Measurements from ENCODE around the gene XBP1. TPM values are rescaled to one million over a fixed set of nuclear protein-coding genes. Genes with fewer than 3 reads are reported as not detected.

XBP1 gene
- total and polyA plus RNA-seq, 2 of the 4 experiments (the other 2 are of a cell fraction): 95.0 to 223 TPM

DNA sequence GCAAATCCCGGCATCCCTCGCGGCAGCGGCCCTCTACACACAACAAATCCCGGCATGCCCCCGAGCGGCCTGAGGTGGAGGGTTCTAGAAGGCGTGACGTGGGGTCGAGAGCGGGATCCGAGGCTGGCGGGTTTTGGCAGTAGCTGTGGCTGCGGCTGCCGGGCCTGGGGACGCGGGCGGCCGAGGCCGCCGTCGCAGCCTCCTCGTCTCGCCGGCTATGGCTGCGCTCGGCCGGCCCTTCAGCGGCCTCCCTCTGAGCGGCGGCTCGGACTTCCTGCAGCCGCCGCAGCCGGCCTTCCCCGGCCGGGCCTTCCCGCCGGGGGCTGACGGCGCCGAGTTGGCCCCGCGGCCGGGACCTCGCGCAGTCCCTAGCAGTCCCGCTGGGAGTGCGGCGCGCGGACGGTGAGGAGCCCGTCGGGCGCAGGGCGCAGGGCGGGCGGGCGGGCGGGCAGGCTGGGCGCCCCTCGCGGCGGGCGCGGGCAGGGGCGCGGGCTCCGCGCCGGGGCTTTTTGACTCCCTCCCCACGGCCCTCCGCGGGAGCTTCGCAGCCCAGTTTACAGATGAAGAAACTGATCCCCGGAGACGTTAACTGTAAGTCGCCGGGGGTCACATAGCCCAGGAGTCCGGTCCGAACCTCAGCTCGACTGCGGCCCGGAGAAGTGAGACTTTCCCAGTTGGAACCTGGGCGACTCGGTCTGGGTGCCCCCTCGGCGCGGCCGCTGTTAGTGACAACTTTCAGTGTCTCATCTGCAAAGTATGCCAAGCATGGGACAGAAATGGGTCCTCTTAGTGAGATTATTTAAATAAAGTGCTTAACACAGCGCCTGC, 27.5 kb downstream of the XBP1 start, which contains the start of gene CCDC117 (continued):
- TF ChIP-seq MXI1 (IDR thresholded peaks at IDR 0.05; ENCODE audit: borderline replicate concordance, low read depth, low read length) (peak; percentile 68; the same call in 1 of the 2 replicates), MAZ (IDR thresholded peaks at IDR 0.05; ENCODE audit: borderline replicate concordance, low read depth, low read length) (peak; percentile 62), NFE2L2 (IDR thresholded peaks at IDR 0.05; ENCODE audit: low read depth, low read length) (no peak)

DNA sequence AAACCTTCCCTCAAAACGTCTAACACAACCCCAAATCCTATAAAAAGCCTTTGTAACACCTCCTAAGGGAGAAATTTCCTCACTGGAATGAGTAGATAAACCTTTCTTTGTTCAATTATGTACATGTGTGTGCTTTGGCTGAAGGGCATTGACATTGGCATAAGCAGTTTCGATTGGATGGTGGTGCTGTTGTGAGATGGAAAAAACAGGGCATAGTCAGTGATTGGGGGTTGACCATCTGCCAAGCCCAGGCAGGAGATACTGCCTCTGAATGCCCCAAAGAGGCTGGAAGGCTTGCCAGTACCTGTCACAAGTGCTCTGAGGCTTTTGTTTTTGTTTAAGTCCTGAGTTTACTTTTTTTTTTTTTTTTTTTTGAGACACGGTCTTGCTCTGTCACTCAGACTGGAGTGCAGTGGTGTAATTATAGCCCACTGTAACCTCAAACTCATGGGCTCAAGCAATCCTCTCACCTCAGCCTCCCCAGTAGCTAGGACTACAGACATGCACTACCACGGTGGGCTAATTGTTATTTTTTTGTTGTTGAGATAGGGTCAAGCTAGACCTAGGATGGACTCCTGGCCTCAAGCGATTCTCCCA, 29.1 kb downstream of the XBP1 start:
- 88% methylated on average over 1 of the region's 5 CpGs; no CpG with 5 or more reads in 1 of the 2 experiments for WGBS, 2 experiments (ENCODE audit: extremely low coverage in 2 of 2, insufficient read length in 1 of 2)
- H3K4ac ChIP-seq (ENCODE audit: low read depth, low read length): no peak overlapping the region; the same call in 1 of the 2 replicates
- H2BK5ac ChIP-seq (ENCODE audit: low read depth, low read length, poor library complexity, severe bottlenecking): no peak overlapping the region
- H2AFZ ChIP-seq (replicated peaks; ENCODE audit: low read length, poor library complexity): peak overlapping the region; percentile 29
- POLR2A ChIA-PET (ENCODE audit: unreplicated experiment): no interaction called here
- TF ChIP-seq CEBPB (IDR thresholded peaks at IDR 0.05; ENCODE audit: low read depth, low read length): no peak
- no peak for TF ChIP-seq FOS (IDR thresholded peaks at IDR 0.05; ENCODE audit: low read depth, low read length)
- intact Hi-C loops (cut with micrococcal nuclease) (loop anchor here (5.0 kb wide), 3 partner anchors 59 to 164 kb away; partner anchors contain the start of gene TTC28), in situ Hi-C loops (cut with MboI; ENCODE audit: low sequenced_read_pairs) (no loop called here), dilution Hi-C loops (cut with HindIII; ENCODE audit: low sequenced_read_pairs, unreplicated experiment) (no loop called here)
- H2AK5ac ChIP-seq (ENCODE audit: low read depth, low read length): 0 out of 2 replicates have a peak overlapping the region, but pooled peaks have one; percentile 16
- BruUV-seq (replicated peaks): no TSS peak
- no peak overlapping the region for H2BK20ac ChIP-seq (ENCODE audit: low read depth, low read length)
- no peak overlapping the region for H3K4me2 ChIP-seq (ENCODE audit: low read depth, low read length)
- H3K27me3 ChIP-seq (ENCODE audit: control insufficient read depth, insufficient read depth, low read length): no peaks in the 10 kb centered on the region; the same call in 1 of the 2 replicates
- no peak for DNase-seq
- no peak overlapping the region for H3K14ac ChIP-seq (replicated peaks; ENCODE audit: low read depth, low read length)
- peaks cover 2% of the 10 kb centered on the region; the same call in 1 of the 2 replicates for H3K9me3 ChIP-seq (ENCODE audit: control insufficient read depth, insufficient read depth, low read length)
- no peak overlapping the region for H3K4me3 ChIP-seq (ENCODE audit: insufficient read depth, low read depth, low read length)
- H3K36me3 ChIP-seq (ENCODE audit: control insufficient read depth, insufficient read depth, low read length): peaks cover 8% of the 10 kb centered on the region
- peaks cover 17% of the 10 kb centered on the region for H4K20me1 ChIP-seq (ENCODE audit: insufficient read depth, low read length)
- no peak overlapping the region for H3K9ac ChIP-seq (ENCODE audit: low read depth, low read length)
- CTCF ChIA-PET: no interaction called here
- no peak overlapping the region for H2BK15ac ChIP-seq (ENCODE audit: low read depth, low read length)
- no peak overlapping the region for H4K5ac ChIP-seq (ENCODE audit: low read depth, low read length)
- H3K18ac ChIP-seq (ENCODE audit: low read depth, low read length): no peak overlapping the region
- H3K56ac ChIP-seq (ENCODE audit: extremely low read depth, insufficient read depth, low read length): no peak overlapping the region
- ATAC-seq (ENCODE audit: low read depth): no peak
- no peak overlapping the region for H4K8ac ChIP-seq (ENCODE audit: low read depth in 2 of 2, low read length in 2 of 2)
- H4K91ac ChIP-seq (ENCODE audit: insufficient read depth, low read depth, low read length): no peak overlapping the region
- peaks cover 10 to 22% of the 10 kb centered on the region in 2 experiments for H3K79me1 ChIP-seq (ENCODE audit: low read depth in 1 of 2, low read length in 2 of 2)
- no peak overlapping the region for H3K23ac ChIP-seq (ENCODE audit: low read depth, low read length)
- H3K4me1 ChIP-seq (ENCODE audit: control insufficient read depth, insufficient read depth, low read length): no peaks in the 10 kb centered on the region
- no peak overlapping the region for H2AK9ac ChIP-seq (replicated peaks; ENCODE audit: low read depth, low read length, poor library complexity)
- H2BK120ac ChIP-seq (ENCODE audit: low read depth, low read length): no peak overlapping the region
- H3K27ac ChIP-seq (ENCODE audit: insufficient read depth, low read length): no peak overlapping the region
- peaks cover 3% of the 10 kb centered on the region; the same call in 1 of the 2 replicates for H3K9me1 ChIP-seq (ENCODE audit: insufficient read depth, low read length)
